DND-41 (cell line): ENCODE results near the gene OXT.

Source experiments
- ATAC-seq: fragments of 200-7000 bp; cut with Tn5 transposase; 3 replicates; pipeline ENCODE4 v1.9.1; 2021; ENCODE audit warnings: low read depth; ENCODE audit not compliant: insufficient read depth
- DNase-seq: peaks from one replicate; pipeline ENCODE4 v3.0.0-alpha.2; 2020
- H2AFZ ChIP-seq: 2 replicates; pipeline ENCODE4 v1.6.0; 2012; ENCODE audit warnings: low read depth, low read length
- H3K27ac ChIP-seq: 2 replicates; pipeline ENCODE4 v1.5.1; 2012; ENCODE audit warnings: low read length, inconsistent platforms
- H3K27me3 ChIP-seq: fragments of 200-600 bp; sonication (generic); 2 replicates; pipeline ENCODE4 v1.6.0; 2012; ENCODE audit warnings: low read length, mild to moderate bottlenecking, inconsistent platforms; ENCODE audit not compliant: insufficient read depth, poor library complexity
- H3K36me3 ChIP-seq: 2 replicates; pipeline ENCODE4 v1.5.1; 2012; ENCODE audit warnings: low read length, inconsistent platforms; ENCODE audit not compliant: insufficient read depth
- H3K4me1 ChIP-seq: 2 replicates; pipeline ENCODE4 v1.5.1; 2012; ENCODE audit warnings: mild to moderate bottlenecking, low read length; ENCODE audit not compliant: insufficient read depth
- H3K4me2 ChIP-seq: 2 replicates; pipeline ENCODE4 v1.6.0; 2012; ENCODE audit warnings: mild to moderate bottlenecking, moderate library complexity, low read length, inconsistent platforms; ENCODE audit not compliant: insufficient read depth
- H3K4me3 ChIP-seq, 2 experiments: fragments of 200-600 bp in 1 of 2; shearing (Covaris generic) in 1 of 2; 2 replicates each; pipeline ENCODE4 v1.5.1; 2012 to 2016; ENCODE audit warnings: inconsistent platforms in 2 of 2, low read length in 2 of 2, mild to moderate bottlenecking in 2 of 2, low read depth in 1 of 2, moderate library complexity in 1 of 2
- H3K79me2 ChIP-seq: 2 replicates; pipeline ENCODE4 v1.6.0; 2012; ENCODE audit warnings: low read length, inconsistent platforms; ENCODE audit not compliant: insufficient read depth
- H3K9ac ChIP-seq: 2 replicates; pipeline ENCODE4 v1.6.0; 2012; ENCODE audit warnings: low read depth, mild to moderate bottlenecking, inconsistent platforms, low read length, moderate library complexity
- H3K9me3 ChIP-seq: 2 replicates; pipeline ENCODE4 v1.5.1; 2012; ENCODE audit warnings: low read length, moderate library complexity, mild to moderate bottlenecking, inconsistent platforms; ENCODE audit not compliant: insufficient read depth, severe bottlenecking
- H4K20me1 ChIP-seq: 2 replicates; pipeline ENCODE4 v1.6.0; 2012; ENCODE audit warnings: low read length; ENCODE audit not compliant: insufficient read depth
- EZH2 ChIP-seq: IDR thresholded peaks from 3 replicates; pipeline ENCODE4 v1.6.1; 2012; ENCODE audit warnings: borderline replicate concordance, low read depth, mild to moderate bottlenecking, moderate library complexity, low read length, inconsistent platforms; ENCODE audit not compliant: severe bottlenecking
- TF ChIP-seq, protein P1 (sequence below): IDR thresholded peaks from 2 replicates; pipeline ENCODE4 v1.5.1; 2012; ENCODE audit warnings: borderline replicate concordance, low read length, moderate library complexity, mild to moderate bottlenecking; ENCODE audit not compliant: poor library complexity, severe bottlenecking; ENCODE audit errors: extremely low read depth

OXT gene

GRCh38 chr20:3107464-3108025 is 36.1 kb downstream of the OXT start:
- Histone ChIP-seq H3K79me2 (no peaks in the 10 kb centered on the region), H3K36me3 (peaks cover 13% of the 10 kb centered on the region), H3K27me3 (no peaks in the 10 kb centered on the region), H4K20me1 (0 out of 2 replicates have a peak, but pooled peaks cover 5% of the 10 kb centered on the region), H3K4me3 (no peak overlapping the region), H3K4me2 (no peak overlapping the region), H3K9ac (no peak overlapping the region), H3K4me1 (no peaks in the 10 kb centered on the region), H2AFZ (no peak overlapping the region), H3K9me3 (no peaks in the 10 kb centered on the region), H3K27ac (no peak overlapping the region)
- no peak for DNase-seq
- TF ChIP-seq, protein P1, sequence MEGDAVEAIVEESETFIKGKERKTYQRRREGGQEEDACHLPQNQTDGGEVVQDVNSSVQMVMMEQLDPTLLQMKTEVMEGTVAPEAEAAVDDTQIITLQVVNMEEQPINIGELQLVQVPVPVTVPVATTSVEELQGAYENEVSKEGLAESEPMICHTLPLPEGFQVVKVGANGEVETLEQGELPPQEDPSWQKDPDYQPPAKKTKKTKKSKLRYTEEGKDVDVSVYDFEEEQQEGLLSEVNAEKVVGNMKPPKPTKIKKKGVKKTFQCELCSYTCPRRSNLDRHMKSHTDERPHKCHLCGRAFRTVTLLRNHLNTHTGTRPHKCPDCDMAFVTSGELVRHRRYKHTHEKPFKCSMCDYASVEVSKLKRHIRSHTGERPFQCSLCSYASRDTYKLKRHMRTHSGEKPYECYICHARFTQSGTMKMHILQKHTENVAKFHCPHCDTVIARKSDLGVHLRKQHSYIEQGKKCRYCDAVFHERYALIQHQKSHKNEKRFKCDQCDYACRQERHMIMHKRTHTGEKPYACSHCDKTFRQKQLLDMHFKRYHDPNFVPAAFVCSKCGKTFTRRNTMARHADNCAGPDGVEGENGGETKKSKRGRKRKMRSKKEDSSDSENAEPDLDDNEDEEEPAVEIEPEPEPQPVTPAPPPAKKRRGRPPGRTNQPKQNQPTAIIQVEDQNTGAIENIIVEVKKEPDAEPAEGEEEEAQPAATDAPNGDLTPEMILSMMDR: no peak
- no peak for TF ChIP-seq EZH2
- ATAC-seq: no peak

DNA sequence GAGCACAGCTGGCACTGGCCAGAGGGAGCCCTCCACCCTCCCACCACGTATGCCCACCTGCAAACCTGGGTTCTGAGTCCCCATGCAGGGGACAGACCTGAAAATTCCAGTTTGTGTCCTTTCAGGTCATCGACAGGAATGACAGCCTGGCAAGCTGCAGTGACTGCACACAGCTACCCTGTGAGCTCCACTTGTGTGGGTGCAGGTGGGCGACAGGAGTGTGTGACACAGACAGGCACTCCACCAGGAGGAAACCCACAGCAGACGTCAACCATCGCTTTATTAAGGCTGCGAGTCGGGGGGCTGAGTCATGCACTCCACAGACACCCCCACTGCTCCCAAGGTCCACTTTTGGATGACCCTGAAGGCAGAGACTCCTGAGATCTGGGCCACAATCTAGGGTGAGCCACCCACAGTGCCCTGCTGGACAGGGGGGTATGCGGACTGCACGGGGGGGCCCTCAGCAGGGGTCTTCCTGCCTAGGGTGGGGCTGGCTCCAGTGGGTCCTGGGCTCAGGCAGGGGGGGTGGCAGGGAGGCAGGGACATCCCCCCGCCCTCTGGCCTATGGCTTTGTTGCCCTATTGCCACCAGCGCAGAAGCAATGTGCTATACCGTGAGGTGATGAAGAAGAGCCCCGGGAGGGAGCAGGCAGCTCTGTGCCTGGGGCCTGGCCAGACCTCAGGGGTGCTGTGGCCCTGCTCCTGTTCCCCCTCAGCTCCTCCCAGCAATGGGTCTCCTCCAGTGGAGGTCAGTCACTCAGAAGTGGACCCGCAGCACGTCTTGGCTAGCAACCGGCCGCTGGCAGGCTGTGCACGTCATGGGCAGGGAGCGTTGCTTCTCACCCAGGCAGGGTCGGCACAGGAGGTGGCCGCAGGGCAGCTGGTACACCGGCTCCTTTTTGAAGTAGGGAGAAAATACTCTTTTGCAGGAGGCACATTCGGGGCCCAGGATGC is 38.2 kb downstream of the OXT start:
- H3K4me1 ChIP-seq: no peaks in the 10 kb centered on the region
- no peak overlapping the region for H3K27ac ChIP-seq
- DNase-seq: no peak
- H3K4me3 ChIP-seq: no peak overlapping the region
- H3K9ac ChIP-seq: no peak overlapping the region
- no peaks in the 10 kb centered on the region for H3K79me2 ChIP-seq
- H3K4me2 ChIP-seq: no peak overlapping the region
- 0 out of 2 replicates have a peak, but pooled peaks cover 5% of the 10 kb centered on the region for H4K20me1 ChIP-seq
- TF ChIP-seq, protein P1: no peak
- TF ChIP-seq EZH2: no peak
- H3K27me3 ChIP-seq: no peaks in the 10 kb centered on the region
- ATAC-seq: no peak
- no peaks in the 10 kb centered on the region for H3K9me3 ChIP-seq
- no peak overlapping the region for H2AFZ ChIP-seq
- peaks cover 17% of the 10 kb centered on the region for H3K36me3 ChIP-seq

- TF ChIP-seq, protein P1: no peak
- no peak for TF ChIP-seq EZH2
- H3K9me3 ChIP-seq: no peaks in the 10 kb centered on the region
- no peaks in the 10 kb centered on the region for H3K27me3 ChIP-seq
- peaks cover 24% of the 10 kb centered on the region for H3K36me3 ChIP-seq
- DNase-seq (no peak), ATAC-seq (no peak)
- H3K4me1 ChIP-seq: no peaks in the 10 kb centered on the region
- no peak overlapping the region for H2AFZ ChIP-seq
- no peak overlapping the region for H3K27ac ChIP-seq
- no peak overlapping the region for H3K4me2 ChIP-seq
- no peak overlapping the region for H3K9ac ChIP-seq
- H3K4me3 ChIP-seq: no peak overlapping the region
- H3K79me2 ChIP-seq: no peaks in the 10 kb centered on the region
- peaks cover 9% of the 10 kb centered on the region; the same call in 1 of the 2 replicates for H4K20me1 ChIP-seq
These were observed 40.1 kb downstream of the OXT start for GRCh38 chr20:3111507-3111906.
